Measurements from ENCODE around the gene ITPKA. TPM values are rescaled to one million over a fixed set of nuclear protein-coding genes. Genes with fewer than 3 reads are reported as not detected.

The ITPKA gene
- total RNA-seq, 2 donors from 2014 or later, result 0.33 to 0.52 TPM

DNA sequence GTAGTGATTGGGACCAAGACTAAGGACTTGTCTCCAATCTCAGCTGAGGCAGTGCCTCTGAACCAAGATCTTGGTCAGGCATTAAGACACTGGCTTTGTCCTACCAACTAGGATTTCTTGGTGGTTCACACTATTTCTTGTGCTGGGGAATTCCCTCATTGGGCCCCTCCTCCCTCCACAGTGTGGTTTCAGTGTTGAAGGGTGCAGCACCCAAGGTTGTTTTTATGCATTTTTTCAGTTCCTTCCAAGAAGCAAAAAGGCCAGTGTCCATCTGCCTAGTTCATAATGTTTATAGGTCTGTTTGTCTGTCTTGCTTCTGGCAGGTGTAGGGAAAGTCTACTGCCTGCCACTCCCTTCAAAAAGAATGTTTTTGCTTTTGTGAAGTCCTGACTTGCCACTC is 10.6 kb upstream of the ITPKA start:
- Histone ChIP-seq H3K36me3 (replicated peaks in 1 of 2; ENCODE audit: insufficient read depth in 1 of 2, low read depth in 2 of 2) (peaks cover 0 to 12% of the 10 kb centered on the region in 2 donors), H3K4me3 (no peak overlapping the region), H3K27me3 (no peaks in the 10 kb centered on the region), H3K4me1 (peaks cover 9% of the 10 kb centered on the region), H3K9me3 (no peaks in the 10 kb centered on the region), H3K27ac (no peak overlapping the region)
- intact Hi-C loops (cut with DNase I), result no loop called here
- TF ChIP-seq POLR2A (IDR thresholded peaks at IDR 0.05), result no peak
- TF ChIP-seq, protein P1, sequence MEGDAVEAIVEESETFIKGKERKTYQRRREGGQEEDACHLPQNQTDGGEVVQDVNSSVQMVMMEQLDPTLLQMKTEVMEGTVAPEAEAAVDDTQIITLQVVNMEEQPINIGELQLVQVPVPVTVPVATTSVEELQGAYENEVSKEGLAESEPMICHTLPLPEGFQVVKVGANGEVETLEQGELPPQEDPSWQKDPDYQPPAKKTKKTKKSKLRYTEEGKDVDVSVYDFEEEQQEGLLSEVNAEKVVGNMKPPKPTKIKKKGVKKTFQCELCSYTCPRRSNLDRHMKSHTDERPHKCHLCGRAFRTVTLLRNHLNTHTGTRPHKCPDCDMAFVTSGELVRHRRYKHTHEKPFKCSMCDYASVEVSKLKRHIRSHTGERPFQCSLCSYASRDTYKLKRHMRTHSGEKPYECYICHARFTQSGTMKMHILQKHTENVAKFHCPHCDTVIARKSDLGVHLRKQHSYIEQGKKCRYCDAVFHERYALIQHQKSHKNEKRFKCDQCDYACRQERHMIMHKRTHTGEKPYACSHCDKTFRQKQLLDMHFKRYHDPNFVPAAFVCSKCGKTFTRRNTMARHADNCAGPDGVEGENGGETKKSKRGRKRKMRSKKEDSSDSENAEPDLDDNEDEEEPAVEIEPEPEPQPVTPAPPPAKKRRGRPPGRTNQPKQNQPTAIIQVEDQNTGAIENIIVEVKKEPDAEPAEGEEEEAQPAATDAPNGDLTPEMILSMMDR (IDR thresholded peaks at IDR 0.05), result no peak
- ATAC-seq, result no peak
- no peak for DNase-seq

DNA sequence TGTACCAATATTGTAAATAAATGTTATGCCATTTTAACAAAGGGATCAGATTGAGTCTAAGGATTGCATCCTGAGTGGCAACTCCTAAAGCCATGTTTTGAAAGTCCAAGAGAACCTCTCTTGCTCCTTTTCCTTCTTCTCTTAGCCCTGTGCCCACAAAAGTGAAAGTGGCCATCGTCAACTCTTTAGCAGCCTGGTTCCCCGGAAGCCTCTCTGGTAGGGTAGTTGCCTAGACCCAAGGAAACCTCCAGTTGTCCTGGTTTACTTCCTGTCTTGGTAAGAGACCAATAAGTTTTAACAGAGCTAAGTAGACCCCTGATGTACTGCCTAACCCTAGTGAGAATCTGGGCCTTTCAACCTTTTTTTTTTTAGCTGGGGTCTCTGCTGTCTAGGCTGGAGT is 10.2 kb upstream of the ITPKA start:
- no peak for DNase-seq
- TF ChIP-seq, protein P1 (IDR thresholded peaks at IDR 0.05), result no peak
- TF ChIP-seq POLR2A (IDR thresholded peaks at IDR 0.05), result no peak
- Histone ChIP-seq H3K4me1 (peaks cover 9% of the 10 kb centered on the region), H3K27me3 (no peaks in the 10 kb centered on the region), H3K27ac (no peak overlapping the region), H3K9me3 (no peaks in the 10 kb centered on the region), H3K36me3 (replicated peaks in 1 of 2; ENCODE audit: insufficient read depth in 1 of 2, low read depth in 2 of 2) (peaks cover 0 to 12% of the 10 kb centered on the region in 2 donors), H3K4me3 (no peak overlapping the region)
- 87 to 95% methylated on average over 2 of the region's 2 CpGs for WGBS, 2 donors
- intact Hi-C loops (cut with DNase I), result no loop called here
- ATAC-seq, result no peak

DNA sequence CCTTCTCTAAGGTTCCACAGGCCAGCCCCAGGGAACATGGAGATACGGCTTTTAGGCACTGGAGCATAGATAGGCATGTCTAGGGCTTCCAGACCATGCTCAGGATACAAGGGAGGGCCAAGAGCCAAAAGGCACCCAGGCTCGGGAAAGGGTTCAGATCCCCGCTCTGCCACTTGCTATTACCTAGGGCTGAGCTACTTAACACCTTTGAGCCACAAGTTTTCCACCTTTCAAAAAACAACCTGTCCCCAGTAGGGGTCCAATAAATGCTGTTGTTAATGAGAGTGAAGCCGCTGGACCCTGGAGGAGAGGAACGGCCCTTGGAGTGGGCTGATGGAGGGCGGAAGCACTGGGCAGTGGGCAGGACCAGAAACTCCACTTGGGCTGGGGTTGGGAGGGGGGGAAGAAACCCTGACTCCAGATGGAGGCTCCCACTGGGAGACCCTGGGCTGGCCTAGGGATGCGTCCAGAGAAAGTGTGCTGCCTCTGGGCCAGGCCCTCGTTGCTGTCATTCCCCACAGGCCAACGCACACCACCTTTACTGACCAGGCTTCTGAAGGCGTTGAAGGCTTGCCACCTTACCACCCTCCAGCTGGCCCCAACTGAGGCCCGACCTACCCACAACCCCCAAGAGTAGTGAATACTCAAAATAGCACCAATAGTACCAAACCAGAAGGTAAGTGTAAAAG is 8.6 kb upstream of the ITPKA start:
- Histone ChIP-seq H3K27ac (no peak overlapping the region), H3K4me3 (no peak overlapping the region), H3K9me3 (no peaks in the 10 kb centered on the region), H3K4me1 (peaks cover 9% of the 10 kb centered on the region), H3K36me3 (replicated peaks in 1 of 2; ENCODE audit: insufficient read depth in 1 of 2, low read depth in 2 of 2) (peaks cover 0 to 4% of the 10 kb centered on the region in 2 donors), H3K27me3 (no peaks in the 10 kb centered on the region)
- ATAC-seq, result no peak
- no peak for DNase-seq
- 83 to 95% methylated on average over 5 to 11 of the region's 11 CpGs for WGBS, 2 donors
- TF ChIP-seq POLR2A (IDR thresholded peaks at IDR 0.05), result no peak
- TF ChIP-seq, protein P1 (IDR thresholded peaks at IDR 0.05), result no peak
- intact Hi-C loops (cut with DNase I), result no loop called here

DNA sequence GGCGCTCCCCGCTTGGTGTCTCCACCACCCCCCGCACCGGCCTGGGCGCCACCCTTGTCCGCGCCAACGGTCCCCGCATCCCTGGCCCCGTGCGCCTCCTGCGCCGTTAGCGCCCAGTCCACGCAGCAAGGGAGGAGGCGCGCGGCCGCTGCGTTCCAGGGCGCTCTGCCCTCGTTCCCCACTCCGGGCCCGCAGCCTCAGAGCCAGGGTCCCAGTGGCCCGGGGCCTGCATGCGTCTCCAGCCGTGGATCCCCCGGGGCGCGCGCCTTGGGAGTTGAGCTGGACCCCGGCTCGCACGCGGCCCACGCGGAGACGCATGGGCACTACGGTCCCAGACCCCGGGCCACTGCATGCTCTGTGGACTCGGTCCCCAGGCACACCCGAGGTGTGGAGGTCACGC is 7.4 kb upstream of the ITPKA start:
- WGBS, 2 donors, result 92 to 93% methylated on average over 24 to 30 of the region's 43 CpGs
- no peak for ATAC-seq
- intact Hi-C loops (cut with DNase I), result no loop called here
- Histone ChIP-seq H3K4me1 (peaks cover 9% of the 10 kb centered on the region), H3K27ac (no peak overlapping the region), H3K4me3 (no peak overlapping the region), H3K9me3 (no peaks in the 10 kb centered on the region), H3K27me3 (no peaks in the 10 kb centered on the region), H3K36me3 (replicated peaks in 1 of 2; ENCODE audit: insufficient read depth in 1 of 2, low read depth in 2 of 2) (no peaks in the 10 kb centered on the region)
- TF ChIP-seq, protein P1 (IDR thresholded peaks at IDR 0.05), result no peak
- no peak for TF ChIP-seq POLR2A (IDR thresholded peaks at IDR 0.05)
- no peak for DNase-seq

DNA sequence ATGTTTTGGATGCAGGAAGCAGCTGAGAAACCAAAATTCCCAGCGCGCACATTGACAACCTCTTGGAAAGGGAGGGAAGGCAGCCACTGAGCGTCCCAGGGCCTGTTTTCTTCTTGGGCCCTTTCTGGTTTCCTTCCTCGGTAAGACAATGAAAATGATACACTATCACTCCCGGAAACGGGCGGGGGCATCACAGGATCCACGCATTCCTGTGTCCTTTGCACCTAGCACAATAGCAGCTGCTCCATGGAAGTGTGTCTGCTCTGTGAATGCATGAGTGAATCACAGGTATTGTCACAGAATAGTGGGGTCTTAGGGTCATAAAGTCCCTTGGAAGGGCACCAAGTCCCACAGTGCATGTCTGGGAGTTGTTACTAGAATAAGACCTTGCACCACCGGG is 6.3 kb upstream of the ITPKA start:
- intact Hi-C loops (cut with DNase I), result no loop called here
- DNase-seq, result no peak
- H3K27ac ChIP-seq, result no peak overlapping the region
- no peaks in the 10 kb centered on the region for H3K27me3 ChIP-seq
- H3K9me3 ChIP-seq, result no peaks in the 10 kb centered on the region
- WGBS, 2 donors, result 80 to 84% methylated on average over 9 of the region's 9 CpGs
- H3K36me3 ChIP-seq (replicated peaks in 1 of 2; ENCODE audit: insufficient read depth in 1 of 2, low read depth in 2 of 2), result no peaks in the 10 kb centered on the region
- TF ChIP-seq, protein P1 (IDR thresholded peaks at IDR 0.05), result no peak
- TF ChIP-seq POLR2A (IDR thresholded peaks at IDR 0.05), result no peak
- peaks cover under 1% of the 10 kb centered on the region for H3K4me1 ChIP-seq
- ATAC-seq, result no peak
- no peak overlapping the region for H3K4me3 ChIP-seq

All from body of pancreas (tissue), 4 donors.